ENCODE measurements around the gene MYO1F.

DNA sequence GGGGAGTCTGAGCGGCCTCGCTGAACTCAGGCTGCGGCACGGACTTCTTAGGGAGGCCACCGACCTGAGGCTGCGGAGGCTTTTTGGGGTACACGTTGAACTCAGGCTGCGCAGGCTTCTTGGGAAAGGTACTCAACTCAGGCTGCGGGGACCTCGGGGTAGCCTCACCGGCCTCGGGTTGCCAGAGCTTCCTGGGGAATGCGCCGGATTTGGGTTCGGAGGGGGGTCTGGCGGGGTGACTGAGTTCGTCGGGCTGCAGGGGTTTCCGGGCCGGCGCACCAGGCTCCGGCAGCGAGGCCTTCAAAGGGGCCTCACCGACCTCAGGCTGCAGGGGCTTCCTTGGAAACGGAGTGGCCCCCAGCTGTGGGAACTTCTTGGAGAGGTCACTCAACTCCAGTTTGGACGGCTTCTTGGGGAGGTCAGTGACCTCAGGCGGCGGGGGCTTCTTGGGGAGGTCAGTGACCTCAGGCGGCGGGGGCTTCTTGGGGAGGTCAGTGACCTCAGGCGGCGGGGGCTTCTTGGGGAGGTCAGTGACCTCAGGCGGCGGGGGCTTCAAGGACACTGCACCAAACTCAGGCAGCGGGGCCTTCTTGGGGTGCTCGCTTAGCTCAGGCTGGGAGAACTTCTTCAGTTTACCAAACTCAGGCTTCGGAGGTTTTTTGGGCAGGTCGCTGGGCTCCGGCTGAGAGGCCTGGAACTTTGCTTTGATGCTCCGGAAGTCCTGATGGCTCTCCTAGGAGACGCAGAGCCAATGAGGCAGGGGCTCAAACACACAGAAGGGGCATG lies 78.0 kb downstream of the MYO1F start:
- TF ChIP-seq, protein P1, sequence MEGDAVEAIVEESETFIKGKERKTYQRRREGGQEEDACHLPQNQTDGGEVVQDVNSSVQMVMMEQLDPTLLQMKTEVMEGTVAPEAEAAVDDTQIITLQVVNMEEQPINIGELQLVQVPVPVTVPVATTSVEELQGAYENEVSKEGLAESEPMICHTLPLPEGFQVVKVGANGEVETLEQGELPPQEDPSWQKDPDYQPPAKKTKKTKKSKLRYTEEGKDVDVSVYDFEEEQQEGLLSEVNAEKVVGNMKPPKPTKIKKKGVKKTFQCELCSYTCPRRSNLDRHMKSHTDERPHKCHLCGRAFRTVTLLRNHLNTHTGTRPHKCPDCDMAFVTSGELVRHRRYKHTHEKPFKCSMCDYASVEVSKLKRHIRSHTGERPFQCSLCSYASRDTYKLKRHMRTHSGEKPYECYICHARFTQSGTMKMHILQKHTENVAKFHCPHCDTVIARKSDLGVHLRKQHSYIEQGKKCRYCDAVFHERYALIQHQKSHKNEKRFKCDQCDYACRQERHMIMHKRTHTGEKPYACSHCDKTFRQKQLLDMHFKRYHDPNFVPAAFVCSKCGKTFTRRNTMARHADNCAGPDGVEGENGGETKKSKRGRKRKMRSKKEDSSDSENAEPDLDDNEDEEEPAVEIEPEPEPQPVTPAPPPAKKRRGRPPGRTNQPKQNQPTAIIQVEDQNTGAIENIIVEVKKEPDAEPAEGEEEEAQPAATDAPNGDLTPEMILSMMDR (IDR thresholded peaks at IDR 0.05) = no peak
- TF ChIP-seq CHD4 (IDR thresholded peaks at IDR 0.05; ENCODE audit: borderline replicate concordance) = no peak
- TF ChIP-seq, protein P2, sequence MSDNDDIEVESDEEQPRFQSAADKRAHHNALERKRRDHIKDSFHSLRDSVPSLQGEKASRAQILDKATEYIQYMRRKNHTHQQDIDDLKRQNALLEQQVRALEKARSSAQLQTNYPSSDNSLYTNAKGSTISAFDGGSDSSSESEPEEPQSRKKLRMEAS (IDR thresholded peaks at IDR 0.05) = no peak
- TF ChIP-seq CHD2 (IDR thresholded peaks at IDR 0.05; ENCODE audit: low read length, partially characterized antibody) = no peak
- no peak for TF ChIP-seq MAFK (IDR thresholded peaks at IDR 0.05; ENCODE audit: partially characterized antibody)

All from A549 (cell line).